GM21619 (cell line): ENCODE measurements around the gene MEMO1.
A peak's percentile ranks its signal among the peaks of the same experiment; 100 is the strongest.
"Not testable (repeated sequence)": the region's sequence is repeated elsewhere in the genome, so short reads cannot be mapped to it uniquely, and the experiment has no call there.

Experiments used
- ATAC-seq: cut with Tn5 transposase; IDR thresholded peaks from one replicate; pipeline ENCODE4 v1.9.1; 2021; ENCODE audit not compliant: unreplicated experiment

Gene MEMO1

DNA sequence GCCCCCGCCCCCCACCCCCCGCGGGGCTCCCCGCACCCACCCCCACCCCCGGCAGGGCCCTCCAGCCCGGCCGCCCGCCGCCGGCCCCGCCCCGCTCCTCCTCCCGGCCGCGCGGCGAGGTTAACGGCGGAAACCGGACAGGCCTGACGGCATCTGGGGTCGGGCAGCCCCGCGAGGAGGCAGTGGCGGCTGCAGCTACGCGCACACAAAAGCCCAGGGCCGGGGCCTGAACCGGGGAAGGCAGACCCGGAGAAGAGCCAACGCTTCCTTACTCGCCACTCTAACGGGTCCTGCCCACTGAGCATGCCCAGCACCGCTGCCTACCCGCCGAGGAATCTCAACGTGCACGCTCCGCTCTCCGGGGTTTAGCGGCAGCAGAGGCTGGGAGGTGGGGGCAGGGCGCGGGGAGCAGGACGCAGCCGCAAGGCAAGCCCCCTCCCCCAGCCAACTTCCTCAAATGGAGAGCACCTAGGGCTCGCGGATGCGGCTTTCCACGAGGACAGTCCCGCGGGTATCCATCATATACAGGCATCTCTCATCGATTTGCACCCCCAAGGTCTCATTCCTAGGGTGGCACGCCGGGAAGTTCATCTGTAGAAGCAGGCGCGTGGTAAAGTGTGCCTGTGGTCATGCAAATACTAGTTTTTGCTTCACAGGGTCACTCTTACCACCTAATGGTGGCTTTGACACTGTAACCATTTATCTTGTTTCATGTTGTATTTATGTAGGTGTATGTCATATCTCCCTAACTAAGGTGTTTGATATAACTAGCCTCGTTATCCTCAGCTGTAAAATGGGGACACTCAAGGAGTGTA lies at the start of gene MEMO1:
MEMO1 (minus strand) TSS at position 339 of the 815 bp plus-strand sequence. CDS start 761 bp downstream, outside the sequence.
- ATAC-seq: peak; percentile 59

DNA sequence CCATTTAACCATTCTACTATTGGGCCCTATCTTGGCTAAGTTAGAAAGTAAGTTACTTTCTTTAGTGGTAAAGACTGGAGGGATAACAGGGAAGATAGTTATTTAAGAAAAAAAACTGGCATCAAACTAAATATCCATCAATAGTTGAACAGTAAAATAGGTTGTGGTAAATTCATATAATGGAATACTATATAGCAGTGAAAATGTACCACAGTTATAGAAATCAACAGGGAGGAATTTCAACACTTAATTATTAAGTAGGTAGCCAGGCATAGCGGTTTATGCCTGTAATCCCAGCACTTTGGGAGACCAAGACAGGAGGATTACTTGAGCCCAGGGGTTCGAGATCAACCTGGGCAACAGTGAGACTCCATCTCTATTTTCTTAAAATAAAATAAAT lies 49.5 kb upstream of the MEMO1 start:
- no peak for ATAC-seq

DNA sequence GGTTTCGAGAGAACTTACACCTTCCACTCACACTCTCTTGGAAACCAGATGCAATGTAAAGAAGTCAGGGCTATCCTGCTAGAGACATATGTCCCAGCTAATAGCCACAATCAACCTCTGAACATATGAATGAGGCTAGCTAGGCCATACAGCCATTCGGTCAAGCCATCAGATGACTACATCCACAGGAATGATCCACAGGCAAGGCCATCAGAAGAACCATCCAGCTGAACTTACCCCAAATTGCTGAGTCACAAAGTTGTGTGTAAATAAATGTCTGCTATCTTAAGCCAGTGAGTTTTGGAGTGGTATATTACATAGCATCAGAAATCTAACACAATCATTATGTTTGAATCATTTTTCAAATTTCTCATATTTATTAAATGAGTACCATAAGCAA lies 47.3 kb upstream of the MEMO1 start:
- ATAC-seq: no peak

DNA sequence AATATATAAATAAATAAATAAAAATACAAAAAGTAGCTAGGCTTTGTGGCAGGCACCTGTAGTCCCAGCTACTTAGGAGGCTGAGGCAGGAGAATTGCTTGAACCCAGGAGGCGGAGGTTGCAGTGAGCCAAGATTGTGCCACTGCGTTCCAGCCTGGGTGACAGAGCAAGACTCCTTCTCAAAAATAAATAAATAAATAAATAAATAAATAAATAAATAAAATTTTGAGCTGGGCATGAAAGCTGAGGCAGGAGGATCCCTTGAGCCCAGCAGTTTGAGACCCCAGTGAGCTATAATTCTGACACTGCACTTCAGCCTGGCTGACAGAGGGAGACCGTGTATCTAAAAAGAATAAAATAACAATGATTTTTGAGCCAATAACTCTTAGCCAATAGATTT lies 43.8 kb upstream of the MEMO1 start:
- ATAC-seq: not testable (repeated sequence)

DNA sequence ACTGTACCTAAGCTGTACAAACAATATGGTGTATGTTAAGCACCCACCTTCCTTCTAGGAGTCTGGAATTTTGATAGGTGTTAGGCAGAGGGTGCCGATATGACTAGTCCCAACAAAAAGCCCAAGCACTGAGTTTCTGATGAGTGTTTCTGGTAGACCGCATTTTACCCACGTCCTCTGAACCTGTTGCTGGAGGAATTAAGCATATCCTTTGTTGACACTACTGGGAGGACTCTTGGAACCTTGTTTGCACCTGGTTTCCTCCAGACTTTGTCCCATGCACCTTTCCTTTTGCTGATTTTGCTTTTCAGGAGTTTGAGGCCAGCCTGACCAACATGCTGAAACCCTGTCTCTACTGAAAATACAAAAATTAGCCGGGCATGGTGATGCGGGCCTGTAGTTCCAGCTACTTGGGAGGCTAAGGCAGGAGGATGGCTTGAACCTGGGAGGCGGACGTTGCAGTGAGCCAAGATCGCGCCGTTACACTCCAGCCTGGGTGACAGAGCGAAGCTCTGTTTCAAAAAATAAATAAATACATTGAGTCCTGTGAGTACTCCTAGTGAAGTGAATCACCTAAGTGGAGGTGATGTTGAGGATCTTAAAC lies 41.1 kb upstream of the MEMO1 start:
- ATAC-seq: no peak

DNA sequence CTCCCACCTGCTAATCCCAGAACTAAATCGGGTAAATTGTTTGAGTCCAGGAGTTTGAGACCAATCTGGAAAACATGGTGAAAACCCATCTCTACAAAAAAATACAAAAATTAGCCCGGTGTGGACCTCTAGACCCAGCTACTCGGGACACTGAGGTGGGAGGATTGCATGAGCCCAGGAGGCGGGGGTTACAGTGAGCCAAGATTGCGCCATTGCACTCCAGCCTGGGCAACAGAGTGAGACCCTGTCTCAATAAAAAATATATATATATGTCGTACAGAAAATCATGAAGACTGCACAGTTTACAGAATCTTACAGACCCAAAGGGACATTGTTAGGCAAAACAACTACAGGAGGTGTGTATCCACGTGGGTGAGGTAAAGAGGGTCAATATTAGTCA lies 32.8 kb upstream of the MEMO1 start:
- ATAC-seq: no peak

DNA sequence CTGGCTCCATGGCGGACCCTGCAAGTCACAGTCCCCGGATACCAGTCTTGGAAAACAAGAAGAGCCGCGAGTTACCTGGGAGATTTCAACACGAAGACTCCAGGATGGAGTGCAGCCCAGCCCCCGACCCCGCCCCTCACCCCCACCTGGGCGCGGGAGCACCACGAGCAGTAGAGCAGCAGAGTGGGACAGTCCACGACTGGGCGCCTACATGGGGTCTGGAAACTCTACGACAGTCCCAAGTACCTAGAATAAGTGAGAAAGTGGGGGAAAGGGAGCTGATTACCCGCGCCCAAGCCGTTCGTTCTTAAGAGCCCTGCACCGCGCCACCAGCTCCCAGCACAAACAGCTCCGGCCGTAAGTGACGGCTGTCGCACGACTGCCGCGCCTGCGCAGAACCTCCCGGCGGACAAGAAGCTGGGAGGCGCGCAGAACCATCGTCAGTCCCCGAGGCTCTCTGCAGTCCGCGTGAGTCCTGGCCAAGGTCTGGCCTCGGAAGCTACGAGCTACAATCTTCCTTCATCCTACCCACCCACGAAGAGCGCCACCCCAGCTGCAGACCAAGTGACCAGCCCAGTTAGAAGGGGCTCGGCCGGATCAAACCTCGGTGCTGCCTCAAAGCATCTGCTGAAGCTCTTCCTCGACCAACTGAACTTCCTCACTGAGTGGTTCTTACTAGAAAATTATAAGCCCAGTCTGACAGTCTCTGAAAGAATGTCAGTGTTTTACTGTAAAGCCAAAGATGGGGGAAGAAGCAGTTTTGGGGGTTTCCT lies 28.8 kb upstream of the MEMO1 start, which contains the start of gene DPY30:
DPY30 (minus strand) TSS at position 359 of the 773 bp plus-strand sequence; CDS start at position 10, 349 bp downstream.
- peak; percentile 88 for ATAC-seq

DNA sequence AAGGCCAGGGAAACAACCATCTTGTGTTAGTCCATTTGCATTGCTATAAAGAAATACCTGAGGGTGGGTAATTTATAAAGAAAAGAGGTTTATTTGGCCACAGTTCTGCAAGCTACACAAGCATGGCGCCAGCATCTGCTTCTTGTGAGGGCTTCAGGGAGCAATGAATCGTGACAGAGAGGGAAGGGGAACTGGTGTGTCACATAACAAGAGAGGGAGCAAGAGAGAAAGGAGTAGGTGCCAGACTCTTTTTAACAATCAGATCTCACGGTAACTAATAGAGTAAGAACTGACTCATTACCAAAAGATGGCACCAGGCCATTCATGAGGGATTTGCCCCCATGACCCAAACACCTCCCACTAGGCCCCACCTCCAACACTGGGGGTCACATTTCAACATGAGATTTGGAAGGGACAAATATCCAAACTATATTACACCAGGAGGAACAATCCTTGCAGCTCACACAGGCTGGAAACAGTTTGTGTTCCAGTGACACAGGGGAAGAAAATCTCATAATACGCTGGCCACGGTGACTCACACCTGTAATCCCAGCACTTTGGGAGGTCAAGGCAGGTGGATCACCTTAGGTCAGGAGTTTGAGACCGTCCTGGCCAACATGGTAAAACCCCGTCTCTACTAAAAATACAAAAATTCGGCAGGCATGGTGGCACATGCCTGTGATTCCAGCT lies 23.5 kb upstream of the MEMO1 start:
- ATAC-seq: not testable (repeated sequence)

DNA sequence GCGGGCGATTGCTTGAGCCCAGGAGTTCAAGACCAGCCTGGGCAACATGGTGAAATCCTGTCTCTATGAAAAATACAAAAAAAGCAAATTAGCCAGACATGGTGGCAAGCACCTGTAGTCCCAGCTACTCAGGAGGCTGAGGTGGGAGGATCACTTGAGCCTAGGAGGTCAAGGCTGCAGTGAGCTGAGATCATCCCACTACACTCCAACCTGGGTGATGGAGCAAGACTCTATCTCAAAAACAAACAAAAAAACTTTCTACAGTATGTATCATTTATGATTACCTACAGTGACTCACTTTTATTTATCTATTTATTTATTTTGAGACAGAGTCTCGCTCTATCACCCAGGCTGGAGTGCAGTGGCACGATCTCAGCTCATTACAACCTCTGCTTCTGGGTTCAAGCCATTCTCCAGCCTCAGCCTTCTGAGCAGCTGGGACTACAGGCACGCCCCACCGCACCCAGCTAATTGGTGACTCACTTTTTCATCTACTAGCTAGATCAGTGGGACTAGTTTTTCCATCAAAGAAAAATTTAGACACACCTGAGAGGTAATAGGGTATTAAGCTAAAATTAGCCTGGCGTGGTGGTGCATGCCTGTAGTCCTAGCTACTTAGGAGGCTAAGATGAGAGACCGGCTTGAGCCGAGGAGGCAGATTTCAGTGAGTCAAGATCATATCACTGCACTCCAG lies 8.1 kb upstream of the MEMO1 start:
- ATAC-seq: not testable (repeated sequence)

DNA sequence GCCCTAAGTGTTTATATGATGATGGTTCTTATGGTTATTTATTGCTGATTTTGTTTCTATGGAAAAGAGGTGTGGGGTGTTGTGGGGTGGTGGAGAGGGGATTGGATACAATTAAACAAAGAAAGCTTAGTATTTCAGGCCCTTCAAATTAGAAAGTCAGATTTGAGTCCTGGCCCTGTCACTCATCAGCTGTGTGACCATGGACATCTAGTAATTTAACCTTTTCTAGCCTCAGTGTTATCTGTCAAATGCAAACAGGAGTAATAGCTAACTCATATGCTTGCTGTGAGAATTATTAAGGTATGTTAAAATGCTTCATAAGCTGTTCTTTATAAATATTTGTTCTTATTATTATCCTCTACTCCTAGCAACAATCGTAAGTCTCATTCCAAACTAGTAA lies 2.1 kb upstream of the MEMO1 start:
- no peak for ATAC-seq

DNA sequence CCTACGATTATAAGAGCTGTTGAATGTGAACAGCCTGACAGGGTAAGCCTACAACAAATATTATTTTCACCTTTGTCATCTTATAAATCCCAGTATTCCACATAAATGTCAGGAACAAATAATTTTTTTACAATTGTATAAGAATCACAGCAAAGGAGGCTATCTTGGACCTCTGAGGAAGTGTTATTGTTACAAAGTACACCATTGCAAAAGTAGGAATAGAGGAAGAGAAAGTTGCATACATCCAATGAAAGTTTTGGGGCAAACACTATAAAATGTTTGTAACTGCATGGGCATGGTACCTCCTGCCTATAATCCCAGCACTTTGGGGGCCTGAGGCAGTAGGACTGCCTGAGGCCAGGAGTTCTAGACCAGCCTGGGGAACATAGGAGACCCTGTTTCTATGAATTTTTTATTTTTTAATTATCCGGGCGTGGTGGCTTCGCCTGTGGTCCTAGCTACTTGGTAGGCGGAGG lies 715 bp upstream of the MEMO1 start:
- no peak for ATAC-seq

DNA sequence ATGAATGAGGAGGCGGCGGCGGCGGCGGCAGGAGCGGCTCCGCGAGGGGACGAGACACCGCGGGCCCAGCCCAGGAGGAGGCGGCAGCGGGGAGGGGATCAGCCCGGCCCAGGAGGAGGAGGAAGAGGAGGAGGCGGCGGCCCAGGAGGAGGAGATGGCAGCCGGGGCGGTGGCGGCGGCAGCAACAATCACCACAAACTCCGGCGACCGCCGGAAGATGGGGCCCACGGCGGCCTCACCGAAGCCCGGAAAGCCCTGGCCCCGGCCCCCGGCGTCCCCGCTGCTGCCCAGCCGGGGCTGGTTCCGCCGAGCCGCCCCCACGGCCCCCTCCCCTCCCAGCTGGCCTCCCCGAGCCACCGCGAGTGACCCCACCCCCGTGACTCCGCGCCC lies 533 bp downstream of the MEMO1 start:
- peak; percentile 50 for ATAC-seq

DNA sequence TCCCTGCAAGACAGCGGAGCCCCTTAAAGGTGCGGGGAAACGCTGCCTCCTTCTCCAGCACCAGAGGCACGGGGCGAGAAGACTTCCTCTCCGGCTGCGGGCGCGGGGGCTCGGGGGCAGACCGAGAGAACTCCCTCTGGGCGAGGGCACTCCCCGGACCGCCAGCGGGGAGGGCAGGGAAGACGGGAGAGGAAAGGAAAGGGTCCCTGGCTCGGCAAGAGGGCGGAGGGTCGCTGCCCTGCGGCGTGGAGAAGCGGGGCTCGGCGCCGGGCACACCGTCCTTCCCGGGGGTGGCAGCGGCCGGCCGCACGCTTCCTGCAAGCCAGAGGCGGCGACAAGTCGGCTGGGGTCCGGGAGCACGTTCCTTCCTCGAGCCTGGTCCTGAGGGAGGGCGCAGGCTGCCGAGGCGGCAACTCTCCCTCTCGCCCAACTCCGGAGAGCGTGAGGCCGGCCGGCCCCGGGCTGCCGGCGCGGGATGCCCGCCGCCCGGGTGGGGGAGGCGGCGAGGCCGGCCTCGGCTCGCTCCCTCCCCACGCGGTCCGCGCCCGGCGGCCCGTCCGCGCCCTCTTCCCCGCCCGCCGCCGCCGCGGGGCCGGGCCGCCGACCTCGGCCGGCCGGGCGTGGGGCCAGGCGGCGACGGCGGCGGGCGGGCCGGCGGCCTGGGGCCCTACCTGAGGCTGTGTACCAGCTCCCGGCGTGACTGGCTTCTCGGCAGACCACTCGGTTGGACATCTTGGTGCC lies 1.1 kb downstream of the MEMO1 start:
- ATAC-seq: peak; percentile 16

DNA sequence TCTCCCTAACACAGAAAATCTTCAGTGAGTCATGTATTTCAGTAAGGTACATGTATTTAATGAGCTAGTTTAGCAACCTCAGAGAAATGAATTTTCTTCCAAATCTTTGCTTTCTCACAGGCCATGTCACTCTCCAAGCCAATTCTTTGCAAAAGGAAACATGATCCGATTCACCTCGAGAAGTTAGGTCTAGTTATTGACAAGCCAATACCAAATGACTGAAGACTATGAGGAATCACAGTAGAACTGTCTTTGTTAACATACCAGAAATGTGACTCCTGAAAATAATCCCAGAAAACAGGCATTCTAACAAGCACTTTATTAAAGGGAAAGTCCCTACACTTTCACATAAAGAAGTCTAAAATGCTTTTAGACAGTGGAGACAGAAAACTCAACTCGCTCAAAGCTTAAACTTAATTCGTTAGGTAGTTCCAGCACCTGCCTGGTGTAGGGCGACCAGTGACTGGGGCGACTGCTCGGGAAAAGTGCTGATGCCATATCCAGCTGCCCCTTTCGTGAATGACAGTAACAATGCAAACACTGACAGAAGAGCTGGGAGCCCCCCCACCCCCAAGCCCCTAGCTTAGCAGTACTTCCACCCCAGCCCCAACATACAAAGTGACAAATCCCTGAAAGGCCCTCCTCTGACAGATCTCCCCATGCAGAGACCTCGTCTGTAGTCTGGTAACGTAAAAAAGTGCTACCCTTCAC lies 1.8 kb downstream of the MEMO1 start:
- ATAC-seq: no peak

DNA sequence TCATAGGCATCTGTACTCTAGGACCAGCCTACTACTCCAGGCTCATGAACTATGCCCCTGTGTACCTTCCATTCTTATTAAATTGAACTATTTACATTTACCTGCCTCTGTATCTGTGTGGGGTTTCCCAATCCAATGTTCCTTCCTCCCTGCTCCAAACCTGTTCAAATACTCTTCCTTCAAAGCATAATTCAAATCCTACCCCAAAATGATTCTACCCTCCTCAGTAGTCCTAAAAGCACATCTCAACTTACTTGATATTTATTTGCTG lies 3.8 kb downstream of the MEMO1 start:
- no peak for ATAC-seq

DNA sequence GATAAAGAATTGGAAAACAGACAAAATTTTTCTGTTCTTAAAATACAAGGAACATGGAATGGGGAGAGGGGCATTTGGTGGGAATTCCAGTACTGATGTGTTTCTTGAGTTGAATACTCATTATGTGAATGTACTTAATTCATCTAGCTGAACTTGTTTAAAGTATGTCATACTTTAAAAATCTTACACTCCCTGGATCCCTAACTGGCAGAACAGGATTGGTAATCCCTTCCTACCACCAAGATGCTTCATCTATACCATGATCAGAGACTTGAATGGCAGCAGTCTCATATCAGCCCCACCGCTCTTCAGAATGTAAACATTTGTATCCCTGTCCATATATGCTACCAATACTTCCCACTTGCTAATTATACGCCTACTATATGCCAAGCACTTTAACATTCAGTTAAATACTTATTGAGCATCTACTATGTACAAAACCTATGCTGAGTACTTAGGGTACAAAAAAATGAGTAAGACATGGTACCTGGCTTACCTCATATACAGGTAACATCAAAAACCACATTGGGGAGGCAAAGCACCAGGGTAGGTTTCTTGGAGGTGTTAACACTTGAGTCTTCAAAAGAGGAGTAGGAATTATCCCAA lies 5.3 kb downstream of the MEMO1 start:
- ATAC-seq: no peak

DNA sequence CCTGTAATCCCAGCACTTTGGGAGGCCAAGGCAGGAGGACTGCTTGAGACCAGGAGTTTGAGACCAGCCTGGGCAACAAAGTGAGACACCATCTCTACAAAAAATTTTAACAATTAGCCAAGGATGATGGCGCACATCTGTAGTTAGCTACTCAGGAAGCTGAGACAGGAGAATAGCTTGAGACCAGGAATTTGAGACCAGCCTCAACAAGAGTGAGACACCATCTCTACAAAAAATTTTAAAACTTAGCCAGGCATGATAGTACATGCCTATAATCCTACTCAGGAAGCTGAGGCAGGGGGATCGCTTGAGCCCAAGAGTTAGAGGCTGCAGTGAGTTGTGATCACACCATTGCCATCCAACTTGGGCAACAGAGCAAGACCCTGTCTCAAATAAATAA lies 7.0 kb downstream of the MEMO1 start:
- ATAC-seq: no peak

DNA sequence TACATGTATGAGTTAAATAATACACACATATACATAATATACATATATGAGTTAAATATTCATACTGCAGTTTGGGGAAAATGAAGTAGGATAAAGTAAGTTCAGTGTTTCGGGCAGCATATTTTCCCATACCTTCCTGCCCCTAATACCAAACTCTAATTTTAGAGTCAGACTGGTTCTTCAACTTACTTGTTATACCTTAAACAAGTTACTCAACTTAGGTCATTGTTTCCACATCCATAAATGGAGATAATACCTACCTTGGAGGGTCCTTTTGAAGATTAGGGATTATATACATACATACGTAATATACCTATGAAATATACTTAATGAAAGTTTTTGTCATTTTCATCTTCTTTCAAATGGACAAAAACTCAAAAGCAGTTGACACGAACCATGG lies 8.4 kb downstream of the MEMO1 start:
- no peak for ATAC-seq

DNA sequence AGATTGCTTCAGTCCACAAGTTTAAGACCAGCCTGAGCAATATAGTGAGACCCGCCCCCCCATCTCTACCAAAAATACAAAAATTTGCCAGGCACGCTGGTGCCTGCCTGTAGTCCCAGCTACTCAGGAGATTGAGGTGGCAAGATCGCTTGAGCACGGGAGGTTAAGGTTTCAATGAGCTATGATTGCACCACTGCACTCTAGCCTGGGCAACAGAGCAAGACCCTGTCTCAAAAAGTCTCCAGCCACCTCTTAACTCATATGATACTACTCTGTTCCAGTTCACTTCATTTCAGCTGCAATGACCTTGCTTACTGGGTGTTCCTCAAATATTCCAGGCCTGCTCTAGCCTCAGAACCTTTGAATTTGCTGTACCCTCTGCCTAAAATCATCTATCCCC lies 11.4 kb downstream of the MEMO1 start:
- ATAC-seq: no peak
